Breast epithelium (tissue), 4 donors: ENCODE data around the gene ACER3. TPM values are rescaled to one million over a fixed set of nuclear protein-coding genes. Genes with fewer than 3 reads are reported as not detected.

Experiments
- DNase-seq, 2 donors: peaks; one replicate each; pipeline ENCODE4 v3.0.0-alpha.2; 2019; ENCODE audit warnings: low spot score in 2 of 2
- H3K27ac ChIP-seq, 2 donors: fragments of 200-600 bp; sonication (generic) in 1 of 2; one replicate each; pipeline ENCODE4 v1.5.1; 2016 to 2019; ENCODE audit warnings: mild to moderate bottlenecking in 1 of 2
- H3K27me3 ChIP-seq, 2 donors: fragments of 200-600 bp; sonication (generic) in 1 of 2; one replicate each; pipeline versions ENCODE4 v1.5.1 to v1.6.0; 2017 to 2019; ENCODE audit warnings: control low read depth in 1 of 2, mild to moderate bottlenecking in 1 of 2
- H3K36me3 ChIP-seq: fragments of 200-600 bp; one replicate; pipeline ENCODE4 v1.5.1; 2019
- H3K4me1 ChIP-seq, 2 donors: fragments of 200-600 bp; sonication (generic); one replicate each; pipeline ENCODE4 v1.5.1; 2016 to 2019; ENCODE audit warnings: control low read depth in 1 of 2
- H3K4me3 ChIP-seq, 3 donors: fragments of 200-600 bp; sonication (generic); 1 replicate in 2 of 3; 2 replicates in 1 of 3; pipeline ENCODE4 v1.5.1; 2016 to 2019; ENCODE audit warnings: mild to moderate bottlenecking in 3 of 3, moderate library complexity in 2 of 3
- H3K9me3 ChIP-seq, 2 donors: fragments of 200-600 bp; sonication (generic) in 1 of 2; one replicate each; pipeline ENCODE4 v1.5.1; 2016 to 2019; ENCODE audit warnings: control low read depth in 1 of 2
- POLR2A ChIP-seq: fragments of 450-650 bp; IDR thresholded peaks from one replicate; pipeline ENCODE4 v1.6.1; 2016; ENCODE audit warnings: antibody characterized with exemption, mild to moderate bottlenecking, moderate library complexity
- POLR2AphosphoS5 ChIP-seq, 3 donors: sonication (generic); formaldehyde crosslinking; IDR thresholded peaks; one replicate each; pipeline ENCODE4 v1.6.1; 2017; ENCODE audit warnings: antibody characterized with exemption in 3 of 3
- intact Hi-C: fragments of 100-400 bp; cut with DNase I; formaldehyde crosslinking; loops from one replicate; pipeline ENCODE4 v1.15.1; 2023; ENCODE audit warnings: low total_unique reads
- total RNA-seq, 3 donors: library from RNA; depleted of rRNA; stranded (reverse); fragments of >200 nt; gene quantifications; one replicate each; pipeline ENCODE4 v1.1.0, GENCODE V29; 2016
- TF ChIP-seq, protein P1 (sequence below), 3 donors: fragments of 450-650 bp; IDR thresholded peaks; one replicate each; pipeline ENCODE4 v1.5.1; 2016 to 2017; ENCODE audit warnings: antibody characterized with exemption in 3 of 3, mild to moderate bottlenecking in 3 of 3, moderate library complexity in 3 of 3

The ACER3 gene
- total RNA-seq, 3 donors from 2014 or later, result 8.2 to 35.2 (median 12.9) TPM

DNA sequence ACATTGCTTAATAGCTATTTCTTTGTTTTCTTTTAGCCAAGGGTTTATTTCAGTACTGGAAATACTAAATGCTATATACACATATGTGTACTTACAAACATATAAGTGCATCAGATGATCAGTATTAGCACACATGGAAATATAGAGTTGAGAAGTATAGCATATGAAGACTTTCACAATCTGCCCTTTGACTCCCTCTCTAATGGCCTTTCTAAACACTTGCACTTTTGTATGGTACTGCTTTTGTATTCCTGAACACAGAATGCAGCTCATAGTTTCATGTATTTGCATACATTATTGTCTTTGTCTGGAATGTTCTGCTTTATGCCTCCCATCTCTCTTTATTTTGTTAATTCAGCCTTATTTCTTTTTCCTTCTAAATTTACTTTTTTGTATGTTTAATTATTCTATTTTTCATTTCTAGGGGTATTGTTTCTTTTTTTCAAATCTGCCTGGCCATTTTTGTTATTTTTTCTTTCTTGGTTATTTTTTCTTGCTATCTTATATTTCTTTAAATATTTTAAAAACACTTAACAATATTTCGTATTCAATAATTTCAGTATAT is 28.8 kb downstream of the ACER3 start:
- intact Hi-C loops, result no loop called here
- H3K4me1 ChIP-seq, result no peaks in the 10 kb centered on the region

DNA sequence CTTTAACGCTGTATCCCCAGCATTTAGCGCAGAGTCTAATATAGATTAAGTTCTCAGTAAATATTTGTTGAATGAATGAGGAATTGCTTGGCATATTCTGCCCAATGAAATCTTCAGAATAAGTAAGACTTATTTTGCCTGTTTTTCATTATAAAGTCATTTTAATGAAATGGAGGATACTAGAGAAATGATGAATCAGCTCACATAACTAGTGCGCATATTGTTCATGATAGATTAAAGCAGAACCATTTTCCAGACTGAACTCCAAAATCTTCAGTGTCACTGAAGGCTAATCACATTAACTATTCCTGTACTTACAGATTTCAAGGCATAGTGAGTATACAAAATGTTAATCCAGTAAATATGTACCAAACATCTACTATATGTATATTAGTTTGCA is 29.6 kb downstream of the ACER3 start:
- TF ChIP-seq POLR2AphosphoS5 (IDR thresholded peaks at IDR 0.05) (no peak), POLR2A (no peak)
- TF ChIP-seq, protein P1, sequence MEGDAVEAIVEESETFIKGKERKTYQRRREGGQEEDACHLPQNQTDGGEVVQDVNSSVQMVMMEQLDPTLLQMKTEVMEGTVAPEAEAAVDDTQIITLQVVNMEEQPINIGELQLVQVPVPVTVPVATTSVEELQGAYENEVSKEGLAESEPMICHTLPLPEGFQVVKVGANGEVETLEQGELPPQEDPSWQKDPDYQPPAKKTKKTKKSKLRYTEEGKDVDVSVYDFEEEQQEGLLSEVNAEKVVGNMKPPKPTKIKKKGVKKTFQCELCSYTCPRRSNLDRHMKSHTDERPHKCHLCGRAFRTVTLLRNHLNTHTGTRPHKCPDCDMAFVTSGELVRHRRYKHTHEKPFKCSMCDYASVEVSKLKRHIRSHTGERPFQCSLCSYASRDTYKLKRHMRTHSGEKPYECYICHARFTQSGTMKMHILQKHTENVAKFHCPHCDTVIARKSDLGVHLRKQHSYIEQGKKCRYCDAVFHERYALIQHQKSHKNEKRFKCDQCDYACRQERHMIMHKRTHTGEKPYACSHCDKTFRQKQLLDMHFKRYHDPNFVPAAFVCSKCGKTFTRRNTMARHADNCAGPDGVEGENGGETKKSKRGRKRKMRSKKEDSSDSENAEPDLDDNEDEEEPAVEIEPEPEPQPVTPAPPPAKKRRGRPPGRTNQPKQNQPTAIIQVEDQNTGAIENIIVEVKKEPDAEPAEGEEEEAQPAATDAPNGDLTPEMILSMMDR (IDR thresholded peaks at IDR 0.05), result no peak
- intact Hi-C loops, result no loop called here
- H3K9me3 ChIP-seq, result no peaks in the 10 kb centered on the region
- no peak overlapping the region for H3K4me3 ChIP-seq
- DNase-seq, result no peak
- H3K4me1 ChIP-seq, result no peaks in the 10 kb centered on the region
- no peaks in the 10 kb centered on the region for H3K27me3 ChIP-seq
- no peaks in the 10 kb centered on the region for H3K36me3 ChIP-seq
- H3K27ac ChIP-seq, result no peak overlapping the region

More for the DNA sequence above, 28.8 kb downstream of the ACER3 start:
- no peak overlapping the region for H3K4me3 ChIP-seq
- H3K27me3 ChIP-seq, result no peaks in the 10 kb centered on the region
- no peak overlapping the region for H3K27ac ChIP-seq
- DNase-seq, result no peak
- no peaks in the 10 kb centered on the region for H3K9me3 ChIP-seq
- TF ChIP-seq POLR2A, result no peak
- no peak for TF ChIP-seq POLR2AphosphoS5 (IDR thresholded peaks at IDR 0.05)
- TF ChIP-seq, protein P1 (IDR thresholded peaks at IDR 0.05), result no peak
- H3K36me3 ChIP-seq, result no peaks in the 10 kb centered on the region

DNA sequence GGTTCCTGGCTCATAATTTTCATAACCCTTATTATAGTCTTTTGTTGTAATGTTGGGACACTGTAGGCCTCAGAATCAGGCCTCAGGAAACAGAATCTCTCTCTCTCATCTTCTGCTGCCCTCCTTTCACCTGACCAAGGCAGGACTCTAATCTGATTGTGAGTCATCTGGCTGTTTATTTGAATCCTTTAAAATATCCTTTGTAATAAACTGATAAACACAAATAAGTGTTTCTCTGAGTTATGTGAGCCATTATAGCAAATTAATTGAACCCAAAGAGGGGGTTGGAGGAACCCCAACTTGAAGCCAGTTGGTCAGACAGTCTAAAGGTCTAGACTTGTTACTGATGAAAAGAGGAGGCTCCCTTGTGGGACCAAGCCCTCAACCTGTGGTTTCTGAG is 30.6 kb downstream of the ACER3 start:
- no peaks in the 10 kb centered on the region for H3K9me3 ChIP-seq
- no peak overlapping the region for H3K27ac ChIP-seq
- intact Hi-C loops, result no loop called here
- no peaks in the 10 kb centered on the region for H3K4me1 ChIP-seq
- no peaks in the 10 kb centered on the region for H3K27me3 ChIP-seq
- H3K36me3 ChIP-seq, result no peaks in the 10 kb centered on the region
- no peak for TF ChIP-seq POLR2A
- TF ChIP-seq POLR2AphosphoS5 (IDR thresholded peaks at IDR 0.05), result no peak
- TF ChIP-seq, protein P1 (IDR thresholded peaks at IDR 0.05), result no peak
- no peak for DNase-seq
- no peak overlapping the region for H3K4me3 ChIP-seq

DNA sequence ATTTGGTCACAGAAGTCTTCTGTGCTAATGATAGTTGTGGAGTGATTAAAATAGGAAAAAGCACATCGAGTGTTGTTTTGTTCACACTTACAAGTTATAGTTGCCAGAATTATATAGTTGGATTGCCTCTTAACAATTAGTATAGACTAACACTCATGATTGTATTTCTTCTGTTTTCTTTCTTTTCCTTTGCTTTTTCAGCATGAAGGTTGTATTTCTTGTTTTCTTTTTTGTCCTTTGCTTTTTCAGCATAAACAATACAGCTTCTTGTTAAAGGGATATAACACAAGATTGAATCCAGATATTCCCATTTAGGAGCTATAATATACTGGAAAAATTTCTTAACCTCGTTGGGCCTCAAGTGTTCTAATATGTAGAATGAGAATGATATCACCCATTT is 31.1 kb downstream of the ACER3 start:
- DNase-seq, result no peak
- no peaks in the 10 kb centered on the region for H3K36me3 ChIP-seq
- no peaks in the 10 kb centered on the region for H3K9me3 ChIP-seq
- TF ChIP-seq, protein P1 (IDR thresholded peaks at IDR 0.05), result no peak
- TF ChIP-seq POLR2AphosphoS5 (IDR thresholded peaks at IDR 0.05), result no peak
- no peak for TF ChIP-seq POLR2A
- H3K27me3 ChIP-seq, result no peaks in the 10 kb centered on the region
- H3K27ac ChIP-seq, result no peak overlapping the region
- no peak overlapping the region for H3K4me3 ChIP-seq
- intact Hi-C loops, result no loop called here
- H3K4me1 ChIP-seq, result no peaks in the 10 kb centered on the region

DNA sequence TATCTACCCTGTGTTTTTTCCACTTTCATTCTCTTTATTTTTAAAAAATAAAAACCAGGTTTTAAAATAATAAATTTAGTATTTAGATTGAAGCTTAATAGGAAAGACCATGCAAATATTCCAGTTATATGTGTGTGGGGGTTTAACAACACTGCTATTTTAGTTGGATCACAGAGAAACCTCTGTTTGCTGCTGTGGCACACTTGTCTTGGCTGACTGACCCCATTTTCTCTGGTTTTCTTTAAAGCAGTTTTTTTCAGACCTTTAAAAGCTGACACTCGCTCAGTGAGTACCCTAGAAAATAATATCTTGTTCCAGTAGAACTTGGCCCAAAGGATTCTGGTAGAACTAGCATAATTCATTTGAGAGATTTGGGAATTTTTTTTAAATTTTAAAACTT is 31.6 kb downstream of the ACER3 start:
- TF ChIP-seq, protein P1 (IDR thresholded peaks at IDR 0.05), result no peak
- TF ChIP-seq POLR2AphosphoS5 (IDR thresholded peaks at IDR 0.05) (no peak), POLR2A (no peak)
- Histone ChIP-seq H3K4me1 (no peaks in the 10 kb centered on the region), H3K9me3 (no peaks in the 10 kb centered on the region), H3K4me3 (no peak overlapping the region), H3K27me3 (no peaks in the 10 kb centered on the region), H3K27ac (no peak overlapping the region), H3K36me3 (no peaks in the 10 kb centered on the region)
- DNase-seq, result no peak
- intact Hi-C loops, result no loop called here
